ENCODE measurements around the gene ITGB3BP. TPM values are rescaled to one million over a fixed set of nuclear protein-coding genes. Genes with fewer than 3 reads are reported as not detected.

The ITGB3BP gene
- total and polyA plus RNA-seq, 2 of the 8 experiments (the other 6 are each of a cell fraction or from before 2014, with no cell fraction given): 17.6 to 49.1 TPM

GRCh38 chr1:63423649-63424048 lies 99.4 kb downstream of the ITGB3BP start:
- FAIRE-seq (no peak), DNase-seq (ENCODE audit: low read depth in 1 of 2, low spot score in 2 of 2) (no peak)
- Histone ChIP-seq H2BK120ac (replicated peaks; ENCODE audit: low read depth, low read length) (no peak overlapping the region), H4K91ac (replicated peaks; ENCODE audit: insufficient read length, low read length) (no peak overlapping the region), H3K79me1 (ENCODE audit: low read depth, low read length) (no peaks in the 10 kb centered on the region), H3K79me2 (ENCODE audit: control insufficient read depth in 1 of 2, insufficient read depth in 2 of 2, low read length in 2 of 2) (no peaks in the 10 kb centered on the region), H2AK5ac (ENCODE audit: low read depth, low read length) (no peak overlapping the region), H3K23ac (ENCODE audit: insufficient read length) (no peak overlapping the region), H3K23me2 (ENCODE audit: low read depth, low read length) (peaks cover 6% of the 10 kb centered on the region; the same call in 1 of the 2 replicates), H2BK15ac (ENCODE audit: low read length) (no peak overlapping the region), H2BK5ac (ENCODE audit: low read depth, low read length) (no peak overlapping the region), H3K4me2 (ENCODE audit: insufficient read depth in 1 of 2, low read depth in 2 of 2, low read length in 2 of 2) (no peak overlapping the region), H4K8ac (ENCODE audit: extremely low read depth, insufficient read depth, low read length) (no peak overlapping the region), H3K27ac (ENCODE audit: low read depth, low read length) (no peak overlapping the region), H3K9ac (replicated peaks in 1 of 4; ENCODE audit: extremely low read depth in 1 of 4, low read depth in 3 of 4, low read length in 3 of 4) (no peak overlapping the region), H4K5ac (ENCODE audit: insufficient read length, low read depth, low read length) (no peak overlapping the region), H4K20me1 (replicated peaks in 1 of 2; ENCODE audit: control insufficient read depth in 1 of 2, insufficient read depth in 2 of 2, low read length in 2 of 2) (no peaks in the 10 kb centered on the region), H3K36me3 (ENCODE audit: control insufficient read depth in 2 of 4, insufficient read depth in 4 of 4, low read length in 3 of 4) (no peaks in the 10 kb centered on the region; a peak in 2 of 8 replicates), H3K4me3 (ENCODE audit: extremely low read depth in 1 of 4, insufficient read depth in 2 of 4, low read depth in 3 of 4, low read length in 4 of 4) (no peak overlapping the region), H3K4me1 (replicated peaks in 1 of 4; ENCODE audit: control insufficient read depth in 3 of 4, insufficient read depth in 4 of 4, low read length in 3 of 4) (no peaks in the 10 kb centered on the region; a peak in 1 of 7 replicates), H3K4ac (replicated peaks; ENCODE audit: insufficient read length, low read depth, low read length) (no peak overlapping the region), H2AFZ (ENCODE audit: low read length) (no peak overlapping the region), H2BK12ac (ENCODE audit: low read depth, low read length) (no peak overlapping the region), H3K56ac (replicated peaks; ENCODE audit: insufficient read length, low read depth, low read length) (no peak overlapping the region), H3K18ac (ENCODE audit: extremely low read depth, low read length) (no peak overlapping the region), H3K27me3 (replicated peaks in 1 of 4; ENCODE audit: control insufficient read depth in 3 of 4, extremely low read depth in 1 of 4, insufficient read depth in 3 of 4, low read length in 3 of 4) (no peaks in the 10 kb centered on the region), H3K14ac (ENCODE audit: insufficient read length) (no peak overlapping the region), H3K9me3 (ENCODE audit: insufficient read depth in 2 of 2, low read depth in 1 of 2, low read length in 1 of 2) (no peaks in the 10 kb centered on the region), H2BK20ac (ENCODE audit: low read length) (no peak overlapping the region)
- TF ChIP-seq SUZ12 (IDR thresholded peaks at IDR 0.05; ENCODE audit: low read length) (no peak), ASH2L (IDR thresholded peaks at IDR 0.05; ENCODE audit: low read length) (no peak), RAD21 (IDR thresholded peaks at IDR 0.05 in 1 of 2, conservative IDR thresholded peaks at IDR 0.05 in 1 of 2; ENCODE audit: low read depth in 2 of 2, low read length in 2 of 2) (no peak), KDM5A (IDR thresholded peaks at IDR 0.05; ENCODE audit: low read length) (no peak), TAF1 (IDR thresholded peaks at IDR 0.05; ENCODE audit: low read depth, low read length) (no peak), TEAD4 (IDR thresholded peaks at IDR 0.05; ENCODE audit: low read depth, low read length) (no peak), POLR2A (IDR thresholded peaks at IDR 0.05; ENCODE audit: control extremely low read depth in 1 of 2, low read depth in 2 of 2, low read length in 2 of 2) (no peak), CHD2 (IDR thresholded peaks at IDR 0.05; ENCODE audit: low read length) (no peak), RNF2 (IDR thresholded peaks at IDR 0.05; ENCODE audit: borderline replicate concordance, low read depth, low read length, missing control alignments, poor library complexity, severe bottlenecking) (no peak), EZH2 (IDR thresholded peaks at IDR 0.05; ENCODE audit: low read depth, low read length, severe bottlenecking) (no peak), USF2 (IDR thresholded peaks at IDR 0.05; ENCODE audit: low read length) (no peak), JUN (IDR thresholded peaks at IDR 0.05; ENCODE audit: low read depth, low read length) (no peak)
- CTCF ChIA-PET (ENCODE audit: partially characterized antibody): interaction anchor here (1.4 kb wide), 1 partner anchor 94 kb away, joined by 3 read pairs; no protein-coding TSS in a partner anchor
- 93% methylated on average over 2 of the region's 2 CpGs; no CpG with 5 or more reads in 1 of the 2 experiments for WGBS, 2 experiments (ENCODE audit: extremely low coverage in 1 of 2, insufficient coverage in 1 of 2, insufficient read length in 1 of 2, insufficient replicate concordance in 2 of 2, low coverage in 1 of 2, low lambda C conversion rate in 2 of 2, missing lambda C conversion rate in 1 of 2)
- POLR2A ChIA-PET (ENCODE audit: partially characterized antibody): no interaction called here

Measured in H1 (cell line).